NCI-H2107 (cell line): Measurements from ENCODE around the gene RHOT2.

ENCODE experiments used
- DNase-seq: peaks from one replicate; lab custom pipeline; 2025; lab: John Stamatoyannopoulos, UW

The RHOT2 gene

DNA sequence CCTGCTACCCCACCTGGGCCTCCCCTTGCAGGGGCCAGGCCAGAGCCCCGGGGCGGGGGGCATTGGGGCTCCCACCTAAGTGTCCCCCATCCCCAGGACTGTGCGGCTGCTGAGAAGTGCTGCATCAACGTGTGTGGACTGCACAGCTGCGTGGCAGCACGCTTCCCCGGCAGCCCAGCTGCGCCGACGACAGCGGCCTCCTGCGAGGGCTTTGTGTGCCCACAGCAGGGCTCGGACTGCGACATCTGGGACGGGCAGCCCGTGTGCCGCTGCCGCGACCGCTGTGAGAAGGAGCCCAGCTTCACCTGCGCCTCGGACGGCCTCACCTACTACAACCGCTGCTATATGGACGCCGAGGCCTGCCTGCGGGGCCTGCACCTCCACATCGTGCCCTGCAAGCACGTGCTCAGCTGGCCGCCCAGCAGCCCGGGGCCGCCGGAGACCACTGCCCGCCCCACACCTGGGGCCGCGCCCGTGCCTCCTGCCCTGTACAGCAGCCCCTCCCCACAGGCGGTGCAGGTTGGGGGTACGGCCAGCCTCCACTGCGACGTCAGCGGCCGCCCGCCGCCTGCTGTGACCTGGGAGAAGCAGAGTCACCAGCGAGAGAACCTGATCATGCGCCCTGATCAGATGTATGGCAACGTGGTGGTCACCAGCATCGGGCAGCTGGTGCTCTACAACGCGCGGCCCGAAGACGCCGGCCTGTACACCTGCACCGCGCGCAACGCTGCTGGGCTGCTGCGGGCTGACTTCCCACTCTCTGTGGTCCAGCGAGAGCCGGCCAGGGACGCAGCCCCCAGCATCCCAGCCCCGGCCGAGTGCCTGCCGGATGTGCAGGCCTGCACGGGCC, 35.2 kb upstream of the RHOT2 start:
- no peak for DNase-seq

DNA sequence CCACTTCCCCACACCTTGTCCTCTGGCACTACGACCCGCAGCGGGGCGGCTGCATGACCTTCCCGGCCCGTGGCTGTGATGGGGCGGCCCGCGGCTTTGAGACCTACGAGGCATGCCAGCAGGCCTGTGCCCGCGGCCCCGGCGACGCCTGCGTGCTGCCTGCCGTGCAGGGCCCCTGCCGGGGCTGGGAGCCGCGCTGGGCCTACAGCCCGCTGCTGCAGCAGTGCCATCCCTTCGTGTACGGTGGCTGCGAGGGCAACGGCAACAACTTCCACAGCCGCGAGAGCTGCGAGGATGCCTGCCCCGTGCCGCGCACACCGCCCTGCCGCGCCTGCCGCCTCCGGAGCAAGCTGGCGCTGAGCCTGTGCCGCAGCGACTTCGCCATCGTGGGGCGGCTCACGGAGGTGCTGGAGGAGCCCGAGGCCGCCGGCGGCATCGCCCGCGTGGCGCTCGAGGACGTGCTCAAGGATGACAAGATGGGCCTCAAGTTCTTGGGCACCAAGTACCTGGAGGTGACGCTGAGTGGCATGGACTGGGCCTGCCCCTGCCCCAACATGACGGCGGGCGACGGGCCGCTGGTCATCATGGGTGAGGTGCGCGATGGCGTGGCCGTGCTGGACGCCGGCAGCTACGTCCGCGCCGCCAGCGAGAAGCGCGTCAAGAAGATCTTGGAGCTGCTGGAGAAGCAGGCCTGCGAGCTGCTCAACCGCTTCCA, 34.4 kb upstream of the RHOT2 start:
- no peak for DNase-seq

DNA sequence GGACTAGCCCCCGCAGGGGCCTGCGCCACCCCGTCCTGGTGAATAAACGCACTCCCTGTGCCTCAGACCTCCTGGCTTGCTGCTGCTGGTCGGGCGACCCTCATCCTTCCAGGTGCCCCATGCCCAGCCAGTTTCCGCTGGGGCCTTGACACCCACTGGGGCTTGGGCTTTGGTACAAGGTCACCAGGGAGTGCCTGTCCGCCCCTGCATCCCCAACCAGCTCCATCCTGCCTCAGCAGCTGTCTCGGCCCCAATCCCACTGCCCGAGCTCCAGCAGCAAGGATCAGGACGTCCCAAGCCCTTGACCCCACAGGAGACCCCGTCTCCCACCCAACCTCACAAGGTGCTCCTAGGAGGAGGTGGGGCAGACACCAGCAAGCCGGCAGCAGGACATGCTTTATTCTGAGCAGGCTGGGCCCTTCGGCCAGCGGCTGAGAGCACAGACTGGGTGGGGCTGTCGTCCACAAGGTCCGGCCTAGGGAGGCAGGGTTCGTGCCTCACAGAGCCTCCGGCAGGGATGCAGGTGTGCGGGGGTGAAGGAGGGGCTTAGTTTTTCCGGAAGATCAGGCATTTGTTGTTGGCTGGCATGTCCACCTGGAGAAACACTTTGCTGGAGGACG, 33.8 kb upstream of the RHOT2 start:
- no peak for DNase-seq

DNA sequence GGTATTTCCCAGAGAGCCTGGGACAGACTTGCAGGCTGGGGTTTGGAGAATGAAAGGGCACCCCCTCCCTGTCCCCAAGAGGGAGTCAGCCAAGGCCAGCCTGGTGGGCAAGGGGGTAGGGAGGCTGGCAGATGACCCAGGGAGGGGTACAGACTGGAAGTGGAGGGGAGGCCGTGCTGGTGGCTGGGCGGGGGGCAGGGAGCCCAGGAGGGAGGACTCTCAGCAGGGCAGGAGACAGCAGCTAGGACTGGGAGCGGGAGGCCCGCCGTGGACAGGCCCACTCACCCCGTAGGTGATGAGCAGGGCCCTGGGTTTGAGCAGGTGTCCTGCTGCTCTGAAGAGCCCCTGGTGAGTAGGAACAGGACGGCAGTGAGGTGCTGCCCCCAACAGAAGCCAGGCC, 32.9 kb upstream of the RHOT2 start:
- no peak for DNase-seq

DNA sequence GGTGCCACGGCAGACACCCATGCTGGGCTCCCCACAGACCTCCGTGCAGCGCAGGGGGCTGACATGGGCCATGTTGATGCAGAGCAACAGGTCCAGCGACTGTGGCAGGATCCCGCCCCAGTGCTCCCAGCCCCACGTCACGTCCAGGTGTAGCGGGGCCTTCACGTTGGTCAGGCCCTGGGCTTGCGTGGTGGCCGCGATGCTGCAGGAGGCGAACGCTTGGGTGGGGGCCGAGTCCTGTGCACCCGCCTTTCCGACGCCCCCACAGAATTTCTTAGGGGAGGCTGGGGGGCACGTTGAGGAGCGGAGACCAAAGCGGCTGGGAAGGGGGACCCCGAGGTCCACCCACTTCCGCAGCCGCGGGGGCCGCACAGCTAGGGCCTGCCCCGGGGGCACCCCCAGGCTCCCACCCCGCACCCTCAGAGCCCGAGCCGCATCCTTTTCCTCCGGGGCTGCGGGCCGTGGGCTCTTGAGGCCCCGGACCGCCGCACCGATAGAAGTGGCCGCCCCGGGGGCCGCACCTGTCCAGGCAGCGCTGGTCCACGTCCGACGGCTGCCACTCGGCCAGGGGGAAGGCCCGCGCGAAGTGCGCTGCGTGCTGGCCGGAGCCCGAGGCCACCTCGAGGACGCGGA, 32.2 kb upstream of the RHOT2 start:
- no peak for DNase-seq

DNA sequence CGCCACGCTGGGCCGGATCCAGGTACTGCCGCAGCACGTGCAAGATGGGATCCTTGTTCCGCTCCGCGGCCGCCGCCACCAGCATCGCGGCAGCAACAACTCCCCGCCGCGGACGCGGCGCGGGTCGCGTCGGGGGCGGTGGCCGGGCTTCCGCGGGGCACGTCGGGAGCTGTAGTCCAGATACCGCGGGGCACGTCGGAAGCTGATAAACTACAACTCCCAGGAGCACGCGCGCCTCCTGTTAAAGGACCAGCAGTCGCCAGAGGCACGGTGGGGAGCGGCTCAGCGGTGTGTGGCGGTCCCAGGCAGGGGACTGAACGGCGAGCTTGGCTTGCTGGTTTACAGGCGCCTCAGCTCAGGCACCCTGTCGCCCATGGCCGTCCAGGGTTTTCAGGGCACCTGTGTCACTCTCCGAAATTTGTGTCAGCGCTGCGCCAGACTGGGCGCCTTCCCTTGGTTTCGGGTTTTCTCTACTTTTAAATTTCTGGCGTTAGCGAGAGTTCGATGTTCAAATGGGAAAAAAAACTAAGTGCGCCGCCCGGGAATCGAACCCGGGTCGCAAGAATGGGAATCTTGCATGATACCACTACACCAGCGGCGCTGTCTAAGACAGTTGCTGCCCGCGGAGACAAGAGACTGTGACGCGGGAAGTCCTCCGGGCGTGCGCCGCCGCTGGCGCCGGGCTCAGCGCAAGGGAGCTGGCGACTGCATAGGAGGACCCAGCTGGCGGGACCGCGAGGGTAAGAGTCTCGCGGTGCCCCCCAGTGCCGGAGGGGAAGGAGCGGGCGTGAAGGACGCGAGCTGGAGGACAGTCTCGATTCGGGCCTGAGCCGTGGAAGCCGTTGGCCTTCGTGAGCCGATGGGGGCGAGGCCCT, 31.5 kb upstream of the RHOT2 start, which contains the start of gene METTL26:
METTL26 (minus strand) TSS at position 100 of the 875 bp plus-strand sequence; CDS start at position 85, 15 bp downstream.
- DNase-seq = peak; percentile 85

DNA sequence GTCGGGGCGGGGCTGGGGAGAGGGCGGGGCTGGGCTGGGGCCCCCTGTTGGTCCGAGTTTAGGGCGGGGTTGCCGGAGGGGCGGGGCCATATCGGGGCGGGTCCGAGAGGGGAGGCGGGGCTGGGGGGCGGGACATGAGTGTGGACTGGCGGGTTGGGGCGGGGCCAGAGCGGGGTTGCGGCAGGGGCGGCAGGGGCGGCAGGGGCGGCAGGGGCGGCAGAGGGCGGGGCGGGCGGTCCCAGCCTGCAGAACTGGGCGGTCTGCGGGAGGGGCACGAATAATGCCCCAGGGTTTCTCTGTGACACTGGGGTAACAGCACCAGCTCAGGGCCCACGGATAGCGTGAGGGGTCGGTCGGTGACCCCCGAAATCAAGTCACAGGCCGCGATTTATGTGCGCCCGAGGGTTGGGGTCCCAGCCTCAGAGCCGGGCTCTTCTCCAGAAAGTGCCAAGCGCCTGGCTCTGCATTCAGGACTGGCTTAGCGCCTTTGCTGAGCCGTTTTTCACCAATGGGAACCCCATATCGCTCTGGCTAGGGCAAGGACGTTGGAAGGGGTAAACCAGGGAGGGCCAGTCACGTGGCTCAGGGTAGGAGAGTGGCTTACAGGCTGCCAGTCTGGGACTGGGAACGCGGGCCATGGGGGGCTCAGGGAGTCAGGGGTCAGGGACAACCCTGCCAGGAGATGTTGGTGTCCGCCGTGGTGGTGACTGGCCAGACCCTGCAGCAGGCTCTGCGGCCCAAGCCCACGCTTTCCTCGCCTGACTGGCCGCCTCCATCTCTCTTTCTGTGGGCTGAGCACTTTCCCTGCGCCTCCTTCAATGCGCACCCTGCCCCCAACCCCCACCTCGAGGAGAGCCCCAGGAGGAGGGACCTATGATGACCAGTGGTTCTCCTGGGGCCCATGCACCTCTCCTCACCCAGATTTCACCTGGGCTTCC, 30.6 kb upstream of the RHOT2 start:
- DNase-seq = peak; percentile 85

DNA sequence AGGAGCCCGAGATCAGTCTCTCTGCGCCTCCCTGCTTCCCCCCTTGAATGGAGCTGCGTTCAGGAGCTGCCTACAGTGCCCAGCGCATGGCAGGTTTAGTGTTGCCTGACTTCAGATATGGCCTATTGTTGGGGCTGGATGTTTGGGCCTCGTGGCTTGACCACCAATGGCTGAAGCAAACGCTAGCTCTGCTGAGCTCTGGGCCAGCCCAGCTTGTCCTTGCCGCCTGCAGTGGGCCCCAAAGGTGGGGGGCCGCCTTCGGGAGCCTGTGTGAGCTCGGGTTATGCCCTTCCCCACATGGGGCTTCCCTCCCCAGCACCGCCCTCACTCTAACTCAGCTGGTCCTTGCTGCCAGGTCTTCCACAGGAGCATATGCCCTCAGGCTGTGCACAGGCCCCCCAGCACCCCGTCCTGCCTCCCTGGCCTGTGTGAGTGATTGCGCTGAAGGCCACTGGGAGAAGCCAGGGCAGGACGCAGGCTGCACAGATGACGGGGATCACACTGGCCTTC, 29.8 kb upstream of the RHOT2 start:
- no peak for DNase-seq

DNA sequence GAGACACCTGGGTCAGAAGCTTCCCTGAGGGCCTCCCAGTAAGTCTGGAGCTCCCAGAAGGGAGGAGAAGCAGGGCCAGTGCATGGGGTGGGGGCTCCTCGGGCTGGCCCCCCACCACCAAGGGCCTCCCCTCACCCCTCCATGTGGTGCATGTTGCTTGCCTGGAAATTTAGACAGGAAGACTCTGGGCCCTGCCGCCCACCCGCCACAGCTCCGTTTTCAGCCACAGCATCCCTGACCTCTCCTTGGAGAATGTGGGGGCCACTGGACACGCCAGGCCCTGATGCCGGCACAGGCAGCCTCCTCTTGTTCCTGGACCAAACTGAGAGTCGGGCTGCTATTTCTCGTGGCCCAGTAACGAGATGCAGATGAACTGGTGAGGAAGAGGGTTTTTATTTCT, 29.1 kb upstream of the RHOT2 start:
- no peak for DNase-seq

DNA sequence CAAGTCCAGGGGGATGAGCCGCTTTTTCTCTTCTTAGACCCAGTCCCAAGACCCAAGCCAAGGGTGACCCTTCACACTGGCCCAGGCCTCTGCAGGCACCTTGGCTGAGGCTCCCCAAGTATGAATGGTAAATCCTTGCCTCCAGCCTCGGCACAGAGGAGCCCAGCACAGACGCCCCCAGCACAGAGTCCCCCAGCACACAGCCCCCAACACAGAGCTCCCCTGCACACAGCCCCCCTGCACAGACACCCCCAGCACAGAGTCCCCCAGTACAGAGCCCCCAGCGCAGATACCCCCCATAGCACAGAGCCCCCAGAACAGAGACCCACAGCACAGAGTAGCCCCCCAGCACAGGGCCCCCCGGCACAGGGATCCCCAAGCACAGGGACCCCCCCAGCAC, 27.3 kb upstream of the RHOT2 start:
- DNase-seq = no peak

DNA sequence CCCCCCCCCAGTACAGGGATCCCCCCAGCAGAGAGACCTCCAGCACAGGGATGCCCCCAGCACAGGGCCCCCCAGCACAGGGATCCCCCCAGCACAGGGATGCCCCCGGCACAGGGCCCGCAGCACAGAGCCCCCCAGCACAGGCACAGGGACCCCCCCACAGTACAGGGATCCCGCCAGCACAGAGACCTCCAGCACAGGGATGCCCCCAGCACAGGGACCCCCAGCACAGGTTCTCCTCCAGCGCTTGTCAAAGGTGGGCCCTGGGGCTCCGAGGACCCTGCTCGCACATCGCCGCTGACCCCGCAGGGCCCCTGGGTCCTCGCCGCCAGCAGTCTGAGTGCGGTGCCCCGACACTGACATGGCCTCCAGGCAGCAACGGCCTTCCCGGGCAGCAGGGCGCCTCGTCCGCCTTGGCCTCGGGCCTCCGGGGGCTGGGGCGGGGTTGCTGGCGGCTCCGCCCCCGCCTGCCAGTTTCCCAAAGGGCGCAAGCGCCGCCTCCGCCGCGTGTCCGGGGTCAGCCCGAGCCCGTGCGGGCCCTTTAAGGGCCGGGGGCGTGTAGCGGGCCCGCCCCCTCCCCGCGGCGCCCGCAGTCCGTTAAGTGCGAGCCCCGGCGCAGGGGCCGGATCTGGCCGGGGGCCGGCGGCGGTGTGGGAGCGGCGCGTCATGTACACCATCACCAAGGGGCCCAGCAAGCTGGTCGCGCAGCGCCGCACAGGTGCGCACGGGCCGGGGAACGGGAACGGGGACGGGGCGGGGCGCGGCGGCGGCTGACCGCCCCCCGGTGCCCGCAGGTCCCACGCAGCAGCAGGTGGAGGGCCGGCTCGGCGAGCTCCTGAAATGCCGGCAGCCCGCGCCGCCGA, 26.4 kb upstream of the RHOT2 start, which contains the start of gene MCRIP2:
MCRIP2 (plus strand) TSS at position 503 of the 863 bp plus-strand sequence; CDS start at position 667, 164 bp downstream.
- DNase-seq = no peak

DNA sequence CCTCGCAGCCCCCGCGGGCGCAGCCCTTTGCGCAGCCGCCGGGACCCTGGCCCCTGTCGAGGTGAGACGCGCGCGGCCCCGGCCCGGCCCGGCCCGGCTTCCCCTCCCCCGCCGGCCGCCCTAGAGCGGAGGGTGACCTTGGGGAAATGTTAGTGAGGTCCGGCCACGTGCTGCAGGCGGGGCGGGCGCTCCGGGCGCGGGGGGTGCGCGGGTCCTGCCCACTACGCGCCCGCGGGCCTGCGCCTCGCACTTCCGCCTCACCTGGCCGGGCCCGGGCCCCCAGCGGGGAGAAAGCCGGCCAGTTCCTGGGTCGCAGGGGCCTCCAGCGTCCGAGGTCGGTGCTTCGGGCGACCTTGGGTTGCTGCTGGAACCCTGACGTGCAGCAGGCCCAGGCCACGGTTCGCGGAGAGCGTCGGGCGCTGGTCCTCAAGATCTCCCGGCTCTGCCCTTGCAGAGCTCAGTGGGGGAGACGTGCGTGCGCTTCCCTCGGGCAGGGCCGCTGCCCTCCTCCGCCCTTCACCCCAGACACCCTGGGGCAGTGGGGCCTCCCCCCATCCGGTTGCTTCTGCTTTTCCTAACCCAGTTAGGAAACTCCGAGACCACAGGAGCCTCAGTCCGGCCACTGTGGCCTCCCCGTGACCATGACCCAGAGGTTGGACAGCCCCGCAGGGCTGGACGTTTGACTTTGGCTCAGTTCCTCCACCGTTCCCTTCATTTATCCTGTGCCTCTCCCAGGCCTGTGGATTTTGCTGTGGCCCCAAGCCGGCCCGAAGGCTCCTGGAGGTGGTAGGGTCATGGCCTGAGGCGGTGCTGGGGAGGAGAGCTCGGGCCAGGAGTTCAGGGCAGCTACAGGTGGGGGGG, 25.5 kb upstream of the RHOT2 start:
- DNase-seq = no peak

DNA sequence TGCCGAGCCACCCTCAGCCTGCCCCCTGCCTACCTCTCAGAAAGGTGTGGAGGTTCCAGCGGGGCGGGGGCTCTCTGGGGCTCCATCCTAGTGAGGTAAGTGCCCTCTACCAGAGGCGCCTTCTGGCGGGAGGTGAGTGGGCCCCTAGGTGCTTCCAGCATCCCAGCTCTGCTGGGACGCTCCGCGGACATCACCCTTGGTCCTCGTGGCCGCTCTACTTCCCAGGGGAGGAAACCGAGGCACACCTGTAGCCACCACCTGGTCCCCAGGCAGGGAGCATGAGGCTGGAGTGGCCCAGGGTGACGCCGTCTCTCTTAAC, 24.9 kb upstream of the RHOT2 start:
- DNase-seq = no peak

DNA sequence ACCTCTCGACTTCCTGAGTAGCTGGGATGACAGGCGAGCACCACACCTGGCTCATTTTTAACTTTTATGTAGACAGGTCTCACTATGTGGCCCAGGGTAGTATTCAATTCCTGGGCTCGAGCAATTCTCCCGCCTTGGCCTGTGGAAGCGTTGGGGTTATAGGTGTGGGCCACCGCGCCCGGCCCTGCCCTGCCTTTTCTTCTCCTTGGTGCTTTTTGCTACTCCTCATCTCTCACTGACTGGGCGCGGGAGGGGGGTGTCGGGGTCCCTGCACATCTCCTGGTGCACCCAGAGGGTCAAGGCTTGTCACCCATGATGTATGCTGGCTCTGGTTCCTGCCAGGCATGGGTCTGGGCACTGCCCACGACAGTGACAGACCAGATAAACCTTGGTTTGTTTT, 23.4 kb upstream of the RHOT2 start:
- DNase-seq = no peak

DNA sequence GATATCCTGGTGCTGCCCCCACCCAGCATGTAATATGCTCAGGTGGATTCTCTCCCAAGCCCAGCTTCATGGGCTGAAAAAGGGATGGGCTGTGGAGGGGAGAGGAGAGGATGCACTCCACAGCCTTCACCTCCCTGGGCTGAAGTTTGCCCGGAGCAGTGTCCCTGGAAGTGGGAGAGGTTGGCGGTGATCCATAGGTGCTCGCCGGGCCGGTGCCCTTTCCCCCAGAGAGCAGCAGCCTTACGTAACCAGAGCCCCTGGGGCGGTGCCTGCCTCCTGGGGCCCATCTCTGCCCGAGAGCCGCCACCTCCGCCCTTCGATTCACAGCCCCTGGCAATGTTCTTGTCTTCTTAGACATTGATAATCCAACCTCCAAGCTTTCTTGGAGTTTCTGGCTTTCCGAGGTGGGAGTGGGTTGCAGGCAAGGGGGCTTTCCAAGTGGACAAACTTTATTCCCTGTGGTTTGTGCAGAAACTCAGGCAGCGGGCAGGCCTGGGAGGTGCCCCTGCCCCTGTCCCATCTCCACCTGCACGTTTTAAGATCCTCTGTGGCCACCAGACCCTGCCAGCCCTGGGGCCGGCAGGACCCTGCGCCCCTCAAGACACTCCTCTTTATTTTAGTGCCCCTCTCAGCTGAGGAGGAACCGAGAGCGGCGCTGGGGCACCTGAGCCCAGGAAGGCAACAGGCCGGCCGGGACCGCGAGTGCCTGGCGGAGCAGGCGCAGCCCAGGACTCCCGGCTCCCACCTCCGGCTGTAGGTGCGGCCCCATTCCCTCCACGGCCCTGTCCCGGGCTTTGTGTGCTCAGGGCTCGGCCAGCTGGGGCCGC, 21.9 kb upstream of the RHOT2 start:
- DNase-seq = no peak

DNA sequence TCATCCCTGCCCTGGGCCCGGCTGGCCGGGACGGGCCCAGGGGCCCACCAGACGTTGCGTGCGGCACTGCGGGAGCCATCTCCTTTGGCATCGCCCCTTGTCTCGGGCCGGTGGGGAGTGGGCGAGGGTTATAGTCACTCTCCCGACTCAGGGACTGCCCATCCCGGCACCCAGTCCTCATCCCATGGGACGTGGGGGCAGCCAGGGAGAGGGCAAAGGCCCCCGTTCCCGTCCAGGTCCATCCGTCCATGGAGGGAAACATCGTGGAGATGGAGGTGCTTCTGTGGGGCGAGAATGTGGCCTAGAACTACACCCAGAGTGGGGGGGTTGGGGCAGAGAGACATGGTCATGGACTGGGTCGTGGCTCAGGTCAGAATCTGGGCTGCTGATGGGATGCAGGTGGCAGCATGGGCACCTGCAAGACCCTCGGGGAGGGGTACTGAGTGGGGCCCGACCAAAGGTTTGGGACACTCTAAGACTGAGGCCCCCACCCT, 21.2 kb upstream of the RHOT2 start:
- DNase-seq = no peak
